PFSK-1 (cell line): ENCODE data around the gene TAOK1.

ENCODE experiments used
- POLR2AphosphoS5 ChIP-seq: IDR thresholded peaks from 2 replicates; pipeline ENCODE4 v1.6.1; 2012; ENCODE audit warnings: low read depth, mild to moderate bottlenecking, control low read depth, low read length, moderate library complexity
- REST ChIP-seq, 2 experiments: IDR thresholded peaks; 2 replicates each; pipeline versions ENCODE4 v1.6.1 to v1.8.0; 2011 to 2012; ENCODE audit warnings: low read depth in 2 of 2, low read length in 2 of 2, control low read depth in 1 of 2, inconsistent platforms in 1 of 2, mild to moderate bottlenecking in 1 of 2, moderate library complexity in 1 of 2; ENCODE audit not compliant: insufficient read depth in 1 of 2
- SIN3A ChIP-seq: IDR thresholded peaks from 2 replicates; pipeline ENCODE4 v1.6.1; 2012; ENCODE audit warnings: mild to moderate bottlenecking, low read length, moderate library complexity, borderline replicate concordance; ENCODE audit not compliant: insufficient read depth

GRCh38 chr17:29587591-29587990, 197.4 kb downstream of the TAOK1 start:
- TF ChIP-seq POLR2AphosphoS5 = no peak
- TF ChIP-seq REST (IDR thresholded peaks at IDR 0.05; ENCODE audit: insufficient read depth in 1 of 2, low read depth in 2 of 2, low read length in 2 of 2) = no peak
- TF ChIP-seq SIN3A = no peak
